HG02981 (cell line): ENCODE results near the gene ZNRF4.

Source experiments
- ATAC-seq: cut with Tn5 transposase; IDR thresholded peaks from one replicate; pipeline ENCODE4 v1.9.1; 2021; ENCODE audit warnings: mild to moderate bottlenecking, moderate library complexity; ENCODE audit not compliant: unreplicated experiment

The ZNRF4 gene

DNA sequence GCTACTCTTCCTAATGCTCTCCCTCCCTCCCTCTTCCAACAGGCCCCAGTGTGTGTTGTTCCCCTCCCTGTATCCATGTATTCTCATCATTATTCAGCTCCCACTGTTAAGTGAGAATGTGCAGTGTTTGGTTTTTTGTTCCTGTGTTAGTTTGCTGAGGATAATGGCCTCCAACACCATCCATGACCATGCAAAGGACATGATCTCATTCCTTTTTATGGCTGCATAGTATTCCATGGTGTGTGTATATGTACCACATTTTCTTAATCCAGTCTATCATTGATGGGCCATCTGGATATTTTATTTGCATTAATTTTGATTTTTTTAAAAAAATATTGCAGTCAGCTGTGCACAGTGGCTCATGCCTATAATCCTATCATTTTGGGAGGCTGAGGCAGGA, 15.8 kb upstream of the ZNRF4 start:
- ATAC-seq = no peak

- no peak for ATAC-seq
Measured at GRCh38 chr19:5440299-5440698, 14.9 kb upstream of the ZNRF4 start.

- ATAC-seq = no peak
Measured at GRCh38 chr19:5443723-5444122, 11.5 kb upstream of the ZNRF4 start.

DNA sequence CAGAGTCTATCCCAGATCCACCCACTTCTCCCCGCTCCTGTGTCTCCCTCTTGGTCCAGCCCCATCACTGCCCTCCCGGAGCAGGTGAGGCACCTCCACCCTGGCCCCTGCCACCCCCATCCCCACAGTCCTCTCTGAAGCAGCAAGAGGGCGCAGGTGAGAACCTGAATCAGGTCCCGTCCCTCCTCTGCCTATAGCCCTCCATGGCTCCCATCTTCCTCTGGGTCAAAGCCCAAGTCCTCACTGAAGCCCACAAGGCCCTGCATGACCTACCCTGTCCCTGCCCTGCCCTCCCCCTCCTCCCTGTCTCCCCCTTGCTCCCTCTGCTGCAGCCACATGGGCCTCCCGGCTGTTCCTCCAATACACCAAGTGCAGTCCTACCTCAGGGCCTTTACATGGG, 10.8 kb upstream of the ZNRF4 start:
- ATAC-seq = no peak

DNA sequence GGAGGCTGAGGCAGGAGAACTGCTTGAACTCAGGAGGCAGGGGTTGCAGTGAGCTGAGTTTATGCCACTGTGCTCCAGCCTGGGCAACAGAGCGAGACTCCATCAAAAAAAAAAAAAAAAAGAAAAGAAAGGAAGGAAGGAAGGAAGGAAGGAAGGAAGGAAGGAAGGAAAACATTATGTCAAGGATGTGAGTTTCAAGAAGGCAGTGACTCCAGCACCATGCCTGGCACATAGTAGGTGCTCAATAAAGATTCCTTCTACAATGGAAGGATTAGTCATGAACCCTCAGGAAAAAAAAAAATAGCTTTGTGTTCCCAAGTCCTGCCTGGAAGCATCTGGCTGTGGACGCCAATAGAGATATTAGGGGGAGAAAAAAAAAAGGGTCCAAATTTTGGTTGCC, 10.1 kb upstream of the ZNRF4 start:
- no peak for ATAC-seq

DNA sequence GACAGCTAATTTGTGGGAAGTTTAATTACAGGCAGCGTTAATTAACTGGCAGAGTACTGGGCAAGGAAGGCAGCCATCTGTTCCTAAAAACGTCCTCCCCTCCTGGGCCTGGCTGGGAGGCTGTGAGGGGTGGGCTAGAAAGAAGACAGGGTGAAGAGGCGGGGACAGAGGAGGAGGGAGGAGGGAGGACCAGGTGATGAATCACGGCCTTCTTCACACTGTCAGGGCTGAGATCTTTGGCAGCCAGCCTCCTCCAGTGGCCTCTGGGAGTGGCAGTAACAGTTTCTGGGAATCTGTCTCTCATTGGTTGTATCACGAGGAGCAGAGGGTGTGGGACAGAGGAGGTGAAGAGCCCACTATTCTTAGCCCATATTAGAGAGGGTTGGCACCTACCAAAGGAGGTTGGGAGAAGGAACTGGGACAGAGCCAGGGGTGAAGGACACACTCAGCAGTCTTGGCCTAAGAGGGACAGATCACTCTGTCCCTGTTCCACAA, 9.6 kb upstream of the ZNRF4 start:
- no peak for ATAC-seq

GRCh38 chr19:5447700-5448311, 7.4 kb upstream of the ZNRF4 start:
- ATAC-seq = no peak

GRCh38 chr19:5448374-5448773, 6.8 kb upstream of the ZNRF4 start:
- no peak for ATAC-seq

GRCh38 chr19:5450482-5451126, 4.6 kb upstream of the ZNRF4 start:
- ATAC-seq = no peak

DNA sequence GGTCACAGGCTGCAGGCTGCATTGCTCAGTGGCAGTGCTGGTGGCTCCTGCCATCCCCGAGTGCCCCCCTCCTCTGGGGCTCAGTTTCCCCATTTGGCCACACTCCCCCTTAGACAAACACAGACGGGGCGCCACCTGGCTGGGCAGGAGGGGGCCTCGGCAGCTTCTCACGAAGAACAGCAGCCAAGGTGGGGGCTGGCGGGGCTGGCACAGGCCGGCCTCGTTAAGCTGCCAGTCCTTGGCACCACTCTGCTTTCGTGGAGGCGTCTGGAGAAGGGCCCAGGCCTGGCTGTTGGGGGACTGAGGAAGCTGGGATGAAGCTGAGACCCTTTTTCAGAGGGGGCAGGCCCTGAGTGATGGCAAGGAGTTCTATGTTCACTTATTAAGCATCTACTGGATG, 3.7 kb upstream of the ZNRF4 start:
- no peak for ATAC-seq

GRCh38 chr19:5452594-5453565, 2.3 kb upstream of the ZNRF4 start:
- no peak for ATAC-seq

DNA sequence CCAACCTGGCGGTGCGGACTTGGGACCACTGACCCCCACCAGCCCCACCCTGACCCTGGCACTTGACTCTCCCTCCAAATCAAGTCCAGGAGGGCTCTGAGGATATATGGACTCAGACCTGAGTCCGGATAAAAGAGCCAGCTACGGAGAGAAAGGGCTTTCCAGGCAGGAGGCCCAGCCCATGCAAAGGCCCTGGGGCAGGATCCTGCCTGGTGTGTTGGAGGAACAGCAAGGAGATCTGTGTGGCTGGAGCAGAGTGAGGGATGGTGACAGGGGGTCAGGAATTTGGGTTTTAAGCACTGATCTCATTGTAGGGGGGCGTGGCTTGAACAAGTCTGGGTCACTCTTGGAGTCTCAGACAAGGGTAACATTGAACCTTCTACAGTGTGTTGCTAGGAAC, 474 bp upstream of the ZNRF4 start:
- ATAC-seq = no peak

DNA sequence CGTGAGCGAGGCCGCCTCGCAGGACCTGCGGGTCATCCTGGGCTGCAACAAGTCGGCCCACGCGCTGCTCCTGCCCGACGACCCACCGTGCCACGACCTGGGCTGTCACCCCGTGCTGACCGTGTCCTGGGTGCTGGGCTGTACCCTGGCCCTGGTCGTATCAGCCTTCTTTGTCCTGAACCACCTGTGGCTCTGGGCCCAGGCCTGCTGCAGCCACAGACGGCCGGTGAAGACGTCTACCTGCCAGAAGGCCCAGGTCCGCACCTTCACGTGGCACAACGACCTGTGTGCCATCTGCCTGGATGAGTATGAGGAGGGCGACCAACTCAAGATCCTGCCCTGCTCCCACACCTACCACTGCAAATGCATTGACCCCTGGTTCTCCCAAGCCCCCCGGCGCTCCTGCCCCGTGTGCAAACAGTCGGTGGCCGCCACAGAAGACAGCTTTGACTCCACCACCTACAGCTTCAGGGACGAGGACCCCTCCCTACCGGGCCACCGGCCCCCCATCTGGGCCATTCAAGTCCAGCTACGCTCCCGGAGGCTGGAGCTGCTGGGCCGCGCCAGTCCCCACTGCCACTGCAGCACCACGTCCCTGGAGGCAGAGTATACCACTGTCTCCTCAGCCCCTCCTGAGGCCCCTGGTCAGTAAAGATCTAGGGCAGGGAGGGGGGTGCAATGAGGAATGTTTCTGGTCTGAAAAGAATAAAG, 1.1 kb downstream of the ZNRF4 start:
- no peak for ATAC-seq

DNA sequence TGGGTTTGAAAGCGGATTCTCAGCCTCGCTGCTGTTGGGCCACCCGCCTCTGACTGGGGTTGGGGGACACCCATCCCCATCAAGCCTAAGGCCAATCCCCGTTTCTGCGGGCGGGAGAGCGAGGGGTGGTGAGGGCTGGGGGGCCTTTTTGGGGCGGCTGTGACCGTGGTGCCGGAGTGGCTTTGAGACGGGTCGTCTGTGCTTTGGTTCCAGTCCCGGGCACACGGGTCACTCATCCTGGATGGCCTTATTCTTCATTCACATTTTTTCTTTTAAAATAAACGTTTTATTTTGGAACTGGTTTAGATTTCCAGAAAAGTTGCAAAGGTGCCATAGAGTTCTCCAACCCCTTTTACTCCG, 1.6 kb downstream of the ZNRF4 start:
- no peak for ATAC-seq

- ATAC-seq = no peak
Measured at GRCh38 chr19:5457709-5458108, 2.5 kb downstream of the ZNRF4 start.

DNA sequence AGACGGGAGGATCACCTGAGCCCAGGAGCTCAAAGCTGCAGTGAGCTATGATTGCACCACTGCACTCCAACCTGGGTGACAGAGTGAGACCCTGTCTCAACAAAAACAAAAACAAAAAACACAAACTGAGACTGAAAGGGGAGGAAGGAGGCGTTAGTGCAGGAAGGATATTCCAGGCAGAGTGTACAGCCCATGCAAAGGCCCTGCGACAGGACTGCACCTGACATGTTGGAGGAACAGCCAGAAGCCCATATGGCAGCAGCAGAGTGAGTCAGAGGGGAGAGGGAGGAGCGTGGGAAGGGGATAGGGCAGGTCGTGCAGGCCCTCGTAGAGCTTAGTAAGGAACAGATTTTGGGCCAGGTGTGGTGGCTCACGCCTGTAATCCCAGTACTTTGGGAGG, 3.2 kb downstream of the ZNRF4 start:
- no peak for ATAC-seq

DNA sequence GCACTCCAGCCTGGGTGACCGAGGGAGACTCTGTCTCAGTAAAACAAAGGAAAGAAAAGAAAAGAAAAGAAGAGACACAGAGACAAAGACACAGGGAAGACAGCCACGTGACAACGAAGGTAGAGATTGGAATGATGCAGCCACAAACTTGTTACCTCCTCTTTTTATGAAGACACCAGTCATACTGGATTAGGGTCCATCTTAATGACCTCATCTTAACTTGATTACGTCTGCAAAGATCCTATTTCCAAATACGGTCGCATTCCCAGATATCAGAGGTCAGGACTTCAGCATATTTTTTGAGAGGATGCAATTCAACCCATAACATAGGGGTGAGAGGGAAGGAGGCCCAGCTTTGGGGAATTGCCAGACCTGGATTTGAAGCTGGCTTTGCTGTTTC, 4.1 kb downstream of the ZNRF4 start:
- ATAC-seq = no peak

GRCh38 chr19:5460748-5461147, 5.5 kb downstream of the ZNRF4 start:
- ATAC-seq = no peak

DNA sequence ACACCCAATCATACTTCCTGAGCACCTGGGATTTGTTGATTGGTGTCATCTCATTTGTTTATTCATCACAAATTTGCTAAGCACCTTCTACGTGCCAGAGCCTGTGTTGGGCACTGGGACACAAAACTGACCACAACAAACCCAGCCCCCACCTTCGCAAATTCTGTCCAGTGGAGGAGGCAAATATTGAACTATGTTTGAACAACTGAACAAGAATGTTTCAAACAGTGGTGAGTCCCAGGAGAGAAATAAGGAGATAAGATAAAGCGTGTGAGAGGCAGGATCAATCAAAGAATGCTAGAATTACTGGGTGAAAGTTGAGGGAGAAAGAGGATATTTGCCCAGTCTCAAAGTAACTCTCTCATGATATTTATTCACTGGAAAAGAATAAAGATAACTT, 8.7 kb downstream of the ZNRF4 start:
- ATAC-seq = no peak

- ATAC-seq = no peak
Measured at GRCh38 chr19:5466072-5466471, 10.9 kb downstream of the ZNRF4 start.

DNA sequence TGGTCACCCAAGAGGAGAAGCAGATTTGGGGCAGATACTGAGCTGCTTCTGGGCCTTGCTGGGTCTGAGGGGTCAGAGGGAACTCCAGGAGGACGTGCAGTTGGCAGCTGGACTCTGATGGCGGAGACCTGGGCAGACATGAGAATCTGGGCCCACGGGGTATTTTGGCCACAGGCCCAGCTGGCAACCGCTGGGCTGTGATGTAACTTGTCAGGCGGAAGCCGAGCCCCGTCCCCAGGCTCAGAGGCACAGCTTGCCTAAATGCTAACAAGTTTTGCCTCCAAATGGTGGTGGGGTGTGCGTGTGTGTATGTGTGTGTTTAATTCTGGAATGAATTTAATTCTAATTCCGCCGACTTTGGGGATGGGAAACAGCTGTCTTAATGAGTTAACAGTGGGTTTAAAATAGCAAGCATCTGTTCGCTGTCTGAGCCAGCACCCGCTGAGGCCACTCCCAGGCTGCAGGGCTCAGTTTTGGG, 11.6 kb downstream of the ZNRF4 start:
- no peak for ATAC-seq
